ENCODE measurements around the gene TP53BP1.

The TP53BP1 gene

DNA sequence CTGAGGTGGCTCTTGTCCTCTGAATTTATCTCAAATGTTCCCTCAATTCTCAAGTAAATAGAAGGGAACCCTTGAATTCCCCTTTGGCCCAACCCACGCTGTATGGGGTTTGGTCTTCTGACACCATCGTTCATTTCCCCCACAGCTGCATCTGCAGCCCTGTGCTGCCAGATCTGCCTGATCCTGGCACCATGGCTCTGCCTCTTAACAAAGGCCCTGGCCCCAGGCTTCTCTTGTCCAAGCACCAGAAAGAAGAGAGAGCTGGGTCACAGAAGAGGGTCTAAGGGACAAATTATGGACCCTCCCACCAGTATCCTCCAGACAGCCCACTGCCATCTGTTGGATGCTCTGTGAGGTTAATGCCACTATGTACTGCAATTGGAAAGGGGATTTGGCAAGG, 26.2 kb upstream of the TP53BP1 start:
- peak in 1 of 2 donors; percentile 34 for DNase-seq

DNA sequence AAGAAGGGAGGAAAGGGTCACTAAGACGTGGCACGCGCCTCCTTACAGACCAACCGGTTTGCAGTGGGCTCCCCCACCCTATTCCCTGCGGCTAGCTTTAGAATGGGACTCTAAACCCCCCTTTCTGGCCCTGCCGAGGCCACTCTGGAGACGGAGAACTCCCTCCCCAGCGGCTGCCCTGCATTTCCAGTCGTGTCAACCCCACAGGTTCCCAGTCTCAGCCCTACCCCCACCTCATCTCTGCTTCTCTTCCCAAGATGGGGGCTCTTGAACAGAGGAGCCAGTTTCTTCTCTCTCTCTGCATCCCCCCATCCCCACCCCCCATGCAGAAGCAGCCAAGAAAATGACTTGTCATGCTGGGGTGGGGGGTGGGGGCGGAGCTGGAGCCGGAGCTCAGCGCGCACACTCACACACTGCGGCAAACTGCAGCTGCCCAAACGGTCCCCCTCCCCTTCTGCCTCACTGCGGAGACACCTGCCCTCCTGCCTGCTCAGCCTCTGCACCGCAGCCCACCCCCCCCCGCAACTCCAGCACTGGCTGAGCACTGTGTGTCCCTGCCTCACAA, 25.3 kb upstream of the TP53BP1 start:
- no peak for DNase-seq

DNA sequence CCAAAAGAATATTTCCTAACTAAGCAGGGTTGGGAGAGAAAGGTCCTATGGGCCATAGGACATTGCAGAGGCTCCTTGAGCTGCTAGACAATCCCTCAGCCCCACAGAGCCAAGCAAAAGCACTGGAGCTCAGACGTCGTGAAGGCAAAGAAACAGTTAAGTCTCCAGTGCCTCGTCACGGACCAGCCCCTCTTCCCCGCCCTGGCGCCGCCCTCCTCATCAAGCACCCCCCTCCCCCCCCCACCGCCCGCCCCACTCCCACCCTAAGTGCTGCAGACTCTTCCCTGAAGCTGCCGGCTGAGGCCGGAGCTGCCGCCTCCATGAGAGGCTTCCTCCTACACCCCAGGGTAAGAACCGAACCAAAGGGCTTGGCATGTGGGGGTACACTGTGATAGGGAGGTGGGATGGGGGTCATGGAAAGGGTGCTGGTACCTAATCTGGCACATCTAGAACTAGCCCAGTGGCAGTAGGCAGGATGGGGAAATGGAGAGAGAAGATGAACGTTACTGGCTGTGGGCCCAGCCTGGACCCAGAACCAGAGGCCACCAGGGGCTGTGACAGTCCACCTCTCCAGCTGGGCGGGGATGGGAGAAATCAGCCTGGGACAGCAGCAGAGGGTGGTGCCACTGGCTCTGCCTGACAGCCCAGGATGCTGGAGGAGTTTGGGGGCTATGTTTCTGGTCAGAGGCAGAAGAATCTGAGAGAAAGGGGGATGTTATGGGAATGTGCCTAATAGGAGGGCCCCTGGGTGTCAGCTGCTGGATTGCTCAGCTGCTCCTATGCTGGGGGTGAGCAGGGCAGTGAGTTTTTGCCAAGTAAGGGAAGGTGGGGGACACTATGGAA, 24.6 kb upstream of the TP53BP1 start, which contains the start of gene MAP1A:
Gene MAP1A, plus strand, starts transcription at position 255 of the 843 bp plus-strand sequence. CDS start 3,866 bp downstream, outside the sequence.
- no peak for DNase-seq

DNA sequence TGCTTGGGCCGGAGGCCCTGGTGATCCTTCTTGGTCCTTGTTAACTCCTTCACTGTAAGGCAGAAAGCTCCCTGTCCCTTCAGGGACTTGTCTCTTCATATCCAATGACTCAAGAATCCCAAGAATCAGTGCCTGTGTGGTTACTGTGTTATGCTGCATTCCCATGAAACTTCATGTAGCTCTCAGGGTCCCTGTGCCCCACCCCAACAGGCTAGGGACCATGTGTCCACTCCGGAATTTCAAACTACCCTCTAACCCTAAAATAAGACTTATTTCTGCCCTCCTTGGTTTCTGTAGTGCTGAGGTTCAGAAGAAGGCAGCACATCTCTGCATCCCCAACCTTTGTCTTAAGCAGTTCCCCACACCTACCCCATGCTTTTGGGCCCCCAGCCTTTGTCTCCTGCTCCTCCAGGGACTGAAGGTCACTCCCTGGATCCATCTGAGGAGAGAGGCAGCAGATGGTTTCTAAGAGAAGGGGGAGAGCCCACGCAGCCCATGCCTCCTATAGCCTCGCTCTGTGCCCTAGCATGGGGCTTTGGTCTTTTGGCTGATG, 23.9 kb upstream of the TP53BP1 start:
- no peak for DNase-seq

DNA sequence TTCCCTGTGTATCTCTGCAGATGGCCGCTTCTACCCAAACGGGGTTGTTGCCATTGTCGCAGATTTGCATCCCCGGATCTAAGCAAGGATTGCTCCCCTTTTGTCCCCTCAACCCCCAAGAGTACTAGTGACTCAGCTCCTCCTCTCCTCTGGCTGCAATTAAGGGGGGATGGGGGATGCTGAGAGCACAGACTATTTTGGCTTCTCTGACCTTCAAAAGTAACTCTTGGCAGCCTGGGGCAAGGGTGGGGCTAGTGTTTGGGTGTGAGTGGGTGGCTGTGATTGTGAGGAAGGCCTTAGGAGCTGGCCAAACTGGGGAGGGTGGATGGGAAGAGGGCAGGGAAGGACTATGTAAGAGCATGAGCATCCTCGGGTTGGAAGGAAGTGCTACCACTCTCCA, 23.2 kb upstream of the TP53BP1 start:
- no peak for DNase-seq

DNA sequence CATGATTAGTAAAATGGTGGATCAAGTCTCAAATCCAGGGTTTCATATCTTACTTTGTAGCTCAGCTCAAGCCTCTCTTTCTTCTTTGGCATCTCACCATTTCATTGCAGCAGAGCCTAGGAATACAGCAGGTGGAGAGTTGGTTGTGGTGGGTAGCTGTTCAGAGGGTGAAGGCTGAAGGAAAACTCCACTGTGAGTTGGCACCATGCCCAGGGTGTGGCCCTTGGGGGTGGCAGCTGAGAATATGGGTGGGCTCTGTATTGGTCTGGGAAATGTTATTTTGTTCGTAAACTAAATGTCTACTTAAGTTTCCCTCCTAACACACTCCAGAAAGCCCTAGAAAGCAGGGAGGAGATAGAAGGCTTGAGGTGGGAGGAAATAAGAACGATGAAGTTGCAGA, 22.8 kb upstream of the TP53BP1 start:
- no peak for DNase-seq

DNA sequence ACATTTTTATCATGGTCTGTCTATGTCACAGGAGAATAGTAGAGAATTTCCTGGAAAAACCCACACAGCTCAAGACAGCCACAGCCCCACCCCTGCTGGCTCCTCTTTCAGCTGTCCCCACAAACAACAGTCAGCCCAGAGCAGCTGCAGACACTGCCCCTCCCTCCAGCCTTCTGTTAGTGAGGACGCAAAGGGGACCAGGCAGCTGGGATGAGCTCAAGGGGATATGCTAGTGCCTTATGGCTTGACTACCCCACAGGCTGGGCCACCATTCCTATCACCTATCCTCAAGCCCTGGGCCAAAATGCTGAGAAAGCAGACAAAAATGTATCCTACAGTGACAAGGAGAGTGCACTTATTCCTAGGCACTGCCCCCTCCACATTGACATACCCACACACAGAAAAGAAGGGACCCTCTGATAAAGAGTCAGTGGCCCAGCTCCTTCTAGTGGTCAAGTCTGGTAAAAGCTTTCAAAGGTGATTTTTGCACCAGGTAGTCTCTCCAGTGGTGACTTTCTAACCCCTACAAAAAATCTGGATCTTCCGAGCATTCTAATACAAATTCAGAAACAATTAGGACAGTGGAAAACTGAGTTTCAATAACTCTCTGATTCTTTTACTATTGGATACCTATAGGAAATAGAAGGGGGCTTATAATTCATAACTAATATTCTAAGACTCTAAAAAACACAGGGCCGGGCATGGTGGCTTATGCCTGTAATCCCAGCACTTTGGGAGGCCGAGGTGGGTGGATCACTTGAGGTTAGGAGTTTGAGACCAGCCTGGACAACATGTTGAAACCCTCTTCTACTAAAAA, 21.5 kb upstream of the TP53BP1 start:
- DNase-seq, result no peak

DNA sequence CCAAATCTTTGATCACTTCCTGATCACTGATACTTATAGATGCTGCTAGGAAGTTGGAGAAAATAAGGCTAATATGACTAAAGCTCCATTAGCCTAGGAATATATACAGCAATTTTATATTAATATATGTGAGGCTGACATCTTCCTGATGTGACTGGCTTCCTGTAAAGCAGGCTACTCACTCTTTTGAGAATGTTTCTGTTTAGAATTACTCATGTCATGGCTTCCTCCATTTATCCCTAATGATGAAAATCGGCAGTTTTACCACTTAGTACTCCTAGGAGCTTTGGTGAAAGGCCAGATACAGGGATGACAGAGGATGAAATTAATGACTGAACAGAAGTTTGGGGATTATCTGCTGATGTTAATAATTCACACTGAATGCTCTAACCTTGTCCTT, 20.6 kb upstream of the TP53BP1 start:
- no peak for DNase-seq

DNA sequence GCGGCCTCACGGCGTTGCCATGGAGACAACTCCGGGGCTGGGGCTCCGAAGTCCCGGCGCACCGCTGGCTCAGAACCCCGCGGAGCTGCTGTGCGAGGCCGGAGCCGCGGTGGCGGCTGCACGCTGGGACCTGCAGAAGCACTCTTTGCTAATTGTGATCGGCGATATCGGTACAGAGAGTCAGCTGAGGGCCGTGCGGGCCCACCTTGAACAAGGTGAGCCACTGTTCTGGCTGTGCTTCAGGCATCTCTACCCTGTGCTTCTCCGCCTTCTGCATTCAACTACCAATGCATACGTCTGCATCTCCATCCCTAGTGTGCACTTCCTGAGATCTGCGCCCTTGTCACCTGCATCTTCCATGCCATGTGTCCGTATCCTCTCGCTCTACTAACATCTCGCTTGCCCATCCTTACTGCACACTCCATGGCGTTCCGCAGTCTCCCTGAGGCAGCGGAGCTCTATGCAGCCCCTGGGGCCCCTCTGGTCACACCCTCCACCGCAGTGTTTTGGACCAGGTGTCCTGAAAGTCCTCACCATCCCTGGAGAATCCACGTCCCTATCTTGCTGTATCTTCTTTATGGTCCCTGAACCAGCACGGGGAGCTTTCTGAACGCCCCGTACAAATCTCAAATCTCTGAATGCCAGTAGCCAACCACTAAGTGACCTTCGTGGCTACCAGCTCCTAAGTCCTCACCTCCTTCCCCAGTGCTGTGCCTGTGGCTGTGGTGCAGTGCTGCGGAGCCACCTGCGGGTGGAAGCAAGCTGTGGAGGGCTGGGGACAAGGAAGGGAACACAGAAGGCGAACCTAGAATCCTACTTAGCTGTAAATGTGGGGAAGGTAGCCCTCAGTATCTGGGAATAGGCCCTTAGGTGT, 18.3 kb upstream of the TP53BP1 start:
- DNase-seq, result no peak

DNA sequence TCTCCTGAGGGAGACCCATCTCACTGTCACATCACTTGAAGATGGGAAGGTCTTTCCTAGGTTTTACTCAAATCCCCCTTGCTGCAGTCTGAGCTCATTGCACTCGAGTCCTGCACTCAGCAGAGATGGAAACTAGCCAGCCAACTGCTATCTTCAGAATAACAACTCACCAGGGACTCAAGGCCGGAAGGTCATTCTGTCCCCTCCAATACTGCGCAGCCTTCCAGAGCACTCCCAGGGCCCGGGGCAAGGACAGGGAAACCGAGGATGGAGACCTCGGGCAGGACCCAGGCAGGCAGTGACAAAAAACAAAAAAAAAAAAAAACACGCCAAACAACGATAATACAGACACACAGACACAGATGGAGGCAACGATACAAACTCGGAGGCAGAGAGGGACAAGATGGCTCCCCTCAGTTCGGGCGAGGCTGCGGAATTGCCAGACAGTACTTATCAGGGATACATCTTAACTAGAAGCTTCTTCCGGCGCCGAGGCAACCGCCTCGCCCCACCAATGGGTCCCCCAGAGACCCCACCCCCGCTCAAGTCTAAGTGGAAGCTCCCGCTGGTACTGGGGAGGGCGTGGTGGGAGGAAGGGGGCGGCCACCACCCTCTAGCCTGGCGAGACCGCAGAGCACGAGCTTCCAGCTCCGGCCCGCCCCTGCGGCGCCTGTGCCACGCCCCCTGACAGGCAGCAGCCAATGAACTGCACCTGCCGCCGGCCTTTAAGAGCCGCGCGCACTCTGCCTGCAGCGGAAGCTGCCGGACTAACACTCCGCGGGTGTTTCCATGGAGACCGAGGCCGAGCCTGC, 17.4 kb upstream of the TP53BP1 start:
- DNase-seq, result peak; percentile 96

DNA sequence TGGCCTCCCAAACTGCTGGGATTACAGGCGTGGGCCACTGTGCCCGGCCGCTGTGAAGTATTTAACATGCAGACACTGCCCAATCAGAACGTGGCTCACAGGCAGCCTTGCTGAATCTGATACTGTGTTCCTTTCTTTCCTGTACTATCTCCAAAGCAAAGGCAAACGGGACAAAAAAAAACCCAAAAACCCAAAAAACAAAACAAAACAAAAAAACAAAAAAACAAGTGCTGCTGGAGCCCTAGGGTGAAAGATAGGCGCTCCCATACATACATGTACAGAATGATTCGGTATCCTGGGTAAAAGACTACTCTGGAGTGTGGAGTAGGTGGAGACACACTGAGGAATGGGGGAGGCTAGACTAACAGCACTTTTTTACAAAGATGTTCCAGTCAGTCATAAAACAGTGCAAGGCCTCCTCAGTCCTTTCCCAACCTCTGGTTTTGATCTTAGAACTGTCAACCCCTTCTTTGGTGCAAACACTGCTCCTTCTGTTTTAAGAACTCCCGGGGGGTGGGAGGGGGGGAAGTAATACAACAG, 16.8 kb upstream of the TP53BP1 start:
- no peak for DNase-seq

DNA sequence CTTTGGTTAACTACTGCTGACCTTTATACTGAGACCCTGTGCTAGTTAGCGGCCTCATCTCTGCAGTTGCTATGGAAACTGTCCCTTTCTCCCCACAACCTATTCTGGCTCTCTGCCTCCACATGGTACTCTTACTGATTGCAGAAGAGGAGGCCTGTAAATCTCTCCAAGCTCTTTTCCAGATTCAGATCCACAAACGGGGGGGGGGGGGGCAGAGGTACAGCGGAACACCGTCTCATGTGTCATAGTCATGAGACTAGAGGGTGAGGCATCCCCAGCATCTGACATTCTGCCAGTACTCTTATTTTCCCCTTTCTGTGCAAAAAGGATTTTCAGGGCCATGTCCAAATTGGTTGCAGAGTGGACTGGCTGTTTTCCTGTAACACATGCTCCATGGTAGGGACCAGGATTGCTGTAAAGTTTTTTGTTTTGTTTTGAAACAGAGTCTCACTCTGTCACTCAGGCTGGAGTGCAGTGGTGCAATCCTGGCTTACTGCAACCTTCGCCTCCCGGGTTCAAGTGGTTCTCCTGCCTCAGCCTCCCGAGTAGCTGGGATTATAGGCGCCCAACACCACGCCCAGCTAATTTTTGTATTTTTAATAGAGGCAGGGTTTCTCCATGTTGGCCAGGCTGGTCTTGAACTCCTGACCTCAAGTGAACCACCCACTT, 16.2 kb upstream of the TP53BP1 start:
- peak in 1 of 2 donors; percentile 30 for DNase-seq

DNA sequence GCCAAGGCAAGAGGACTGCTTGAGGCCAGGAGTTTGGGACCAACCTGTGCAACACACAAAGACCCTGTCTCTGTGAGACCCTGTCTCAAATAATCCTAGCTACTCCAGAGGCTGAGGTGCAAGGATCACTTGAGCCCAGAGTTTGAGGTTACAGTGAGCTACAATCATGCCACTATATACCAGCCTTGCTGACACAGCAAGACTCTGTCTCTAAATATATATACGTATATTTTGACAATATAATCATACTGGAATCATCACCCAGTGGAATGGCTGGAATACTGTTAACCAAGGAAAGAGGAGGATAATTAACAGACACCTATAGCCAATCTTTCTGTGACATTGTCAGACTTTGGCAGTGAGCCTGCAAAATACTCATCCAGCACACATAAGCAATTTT, 15.5 kb upstream of the TP53BP1 start:
- DNase-seq, result no peak

DNA sequence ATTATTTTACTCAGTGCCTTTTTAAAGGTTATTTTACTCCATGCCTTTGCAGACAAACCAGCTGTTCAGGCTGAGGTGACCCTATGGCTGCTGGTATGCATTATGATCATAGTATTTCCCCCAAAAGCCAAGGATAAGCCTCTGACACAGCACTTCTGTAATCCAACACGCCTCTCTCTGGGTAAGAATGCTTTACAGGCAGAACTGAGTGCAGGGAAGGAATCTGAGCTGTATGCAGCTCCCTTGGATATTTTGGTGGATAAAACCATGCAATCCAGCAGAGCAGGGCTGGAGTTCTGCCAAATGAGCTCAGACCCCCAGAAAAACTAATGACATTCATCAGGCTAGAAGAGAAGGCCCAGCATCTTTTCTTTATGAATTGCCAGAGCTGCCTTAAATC, 12.8 kb upstream of the TP53BP1 start:
- no peak for DNase-seq

DNA sequence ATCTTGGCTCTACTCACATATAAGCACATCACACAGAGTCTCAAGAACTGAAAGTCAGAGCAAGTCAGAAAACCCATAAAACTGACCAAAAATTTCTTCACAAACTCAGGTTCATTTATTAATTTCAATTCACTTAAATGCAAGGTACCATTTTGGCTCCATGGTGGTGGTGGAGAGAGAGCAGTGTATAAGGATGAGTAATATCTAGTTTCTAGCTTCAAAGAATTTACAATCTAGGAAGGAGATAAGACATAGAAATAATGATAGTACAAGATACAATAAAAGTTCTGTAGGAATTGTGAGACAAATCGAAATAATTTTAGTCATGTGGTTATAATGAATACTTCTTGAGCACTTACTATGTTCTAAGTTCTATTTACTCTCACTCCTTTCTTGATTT, 6.7 kb upstream of the TP53BP1 start:
- DNase-seq, result no peak

DNA sequence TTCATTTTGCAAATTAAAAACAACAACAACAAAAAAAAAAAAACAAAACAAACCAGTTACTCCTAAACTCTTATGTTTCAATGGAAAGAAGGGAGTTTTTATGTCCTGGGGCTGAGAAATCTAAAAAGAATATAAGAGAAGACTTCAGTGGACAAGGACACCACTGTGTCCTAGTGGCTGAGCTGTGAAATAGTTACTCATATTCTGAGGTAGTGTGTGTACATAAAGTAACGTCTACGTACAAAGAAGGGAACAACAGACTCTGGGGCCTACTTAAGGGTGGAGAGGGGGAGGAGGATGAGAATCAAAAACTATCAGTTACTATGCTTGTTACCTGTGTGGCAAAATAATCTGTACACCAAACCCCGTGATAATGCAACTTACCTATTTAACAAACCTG, 6.0 kb upstream of the TP53BP1 start:
- no peak for DNase-seq

DNA sequence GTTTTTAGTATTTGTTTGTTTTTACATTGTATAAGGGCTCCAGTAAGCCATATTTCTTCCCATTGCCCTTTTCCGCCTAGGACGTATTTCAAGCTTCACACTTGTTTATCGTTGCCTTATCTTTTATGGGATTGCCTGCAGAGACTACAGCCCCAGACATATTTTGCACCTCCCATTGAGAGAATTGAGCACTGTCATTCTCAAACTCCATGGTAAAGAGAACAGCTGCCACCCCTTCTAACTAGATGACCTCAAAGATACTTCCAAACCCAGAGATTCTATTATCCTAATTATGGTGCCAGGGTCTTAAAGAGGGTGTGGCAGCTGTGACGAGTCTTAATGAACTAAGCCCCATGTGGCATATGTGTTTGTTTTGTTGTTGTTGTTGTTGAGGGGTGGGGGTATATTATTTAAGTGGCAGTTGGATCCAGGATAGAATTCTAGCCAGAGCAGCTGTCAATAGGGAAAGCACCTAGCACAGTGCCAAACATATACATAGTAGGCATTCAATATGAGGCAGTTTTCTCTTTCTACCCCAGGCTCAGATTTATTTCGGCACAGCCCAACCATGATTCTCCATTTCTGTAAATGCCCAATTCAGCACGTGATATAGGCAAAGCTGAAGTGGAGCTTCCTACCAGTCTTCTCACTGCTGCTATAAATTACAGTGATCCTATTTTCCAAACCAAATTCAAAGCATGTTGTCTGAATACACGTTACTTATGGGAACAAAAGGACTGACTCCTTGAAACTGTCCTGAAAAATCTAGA, 932 bp upstream of the TP53BP1 start:
- no peak for DNase-seq

DNA sequence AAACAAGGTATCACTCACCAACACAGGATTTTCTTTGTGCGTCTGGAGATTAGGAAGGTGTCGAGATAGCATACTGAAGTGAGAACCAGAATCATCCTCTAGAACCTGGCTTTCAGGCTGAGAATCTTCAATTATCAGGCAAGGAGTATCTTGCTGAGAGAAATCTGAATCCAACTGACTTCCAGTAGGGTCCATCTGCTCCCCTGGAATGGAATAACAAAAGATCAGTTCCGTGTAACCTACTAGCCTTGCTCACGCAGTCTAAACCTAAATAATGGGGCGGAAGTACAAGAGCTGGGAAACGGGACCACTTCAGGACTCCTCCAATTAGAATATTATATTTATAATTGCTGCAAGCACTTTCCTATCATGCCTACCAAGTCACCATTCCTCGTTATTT, 690 bp downstream of the TP53BP1 start:
- DNase-seq, result no peak

DNA sequence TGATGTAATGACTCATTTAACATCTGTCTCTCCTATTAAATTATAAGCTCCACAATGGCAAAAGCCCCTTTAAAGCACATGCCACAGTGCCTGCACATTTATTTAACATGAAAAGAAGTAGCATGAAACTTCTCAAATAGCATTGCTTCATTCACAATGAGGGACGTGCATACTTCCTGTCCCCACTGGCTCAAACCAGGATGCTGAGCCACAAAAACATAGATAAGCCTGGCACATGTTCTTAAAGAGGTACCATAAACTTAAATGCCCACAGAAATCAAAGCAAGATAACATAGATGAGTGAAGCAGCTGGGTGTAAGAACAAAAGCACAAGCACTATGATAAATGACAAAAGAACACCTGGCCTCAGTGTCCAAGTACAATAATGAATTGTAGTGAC, 3.8 kb downstream of the TP53BP1 start:
- DNase-seq, result no peak

DNA sequence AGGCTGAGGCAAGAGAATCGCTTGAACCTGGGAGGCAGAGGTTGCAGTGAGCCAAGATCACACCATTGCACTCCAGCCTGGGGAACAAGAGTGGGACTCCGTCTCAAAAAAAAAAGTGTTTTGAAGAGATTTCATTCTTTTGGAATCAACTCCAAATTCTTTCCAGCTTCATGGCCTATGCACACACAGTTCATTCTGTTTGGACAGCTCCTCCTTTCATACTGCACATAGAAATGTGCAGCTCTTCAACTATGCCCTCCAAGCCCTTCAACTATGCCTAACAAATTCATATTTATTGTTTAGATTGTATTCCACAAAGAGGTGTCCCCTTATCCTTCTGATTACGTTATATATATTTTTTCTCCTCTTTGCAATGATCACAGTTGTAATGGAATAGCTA, 4.2 kb downstream of the TP53BP1 start:
- DNase-seq, result no peak
